OCI-LY3 (cell line): Measurements from ENCODE around the gene PRPF4.

ENCODE experiments used
- CTCF ChIP-seq: fragments of 200-600, 300-600 bp; sonication (generic); IDR thresholded peaks from 2 replicates; pipeline ENCODE4 v1.5.1; 2014; ENCODE audit warnings: antibody characterized with exemption, low read length, low read depth
- EZH2phosphoT487 ChIP-seq: fragments of 200-600 bp; shearing (Covaris generic); IDR thresholded peaks from 2 replicates; pipeline ENCODE4 v1.6.1; 2018; ENCODE audit warnings: antibody characterized with exemption, mixed run types, low read depth

- TF ChIP-seq CTCF (no peak), EZH2phosphoT487 (no peak)
These were observed 43.8 kb upstream of the PRPF4 start for GRCh38 chr9:113231701-113232100.
